A549 (cell line): ENCODE measurements around the gene HOMER1. TPM values are rescaled to one million over a fixed set of nuclear protein-coding genes. Genes with fewer than 3 reads are reported as not detected.

Source experiments
- ATAC-seq, 2 experiments: fragments of 200-7000 bp in 1 of 2; fragments of >200 bp in 1 of 2; cut with Nextera tagmentation in 1 of 2; cut with Tn5 transposase in 1 of 2; 3 replicates each; pipeline versions ENCODE4 v1.8.0 to v1.9.1; 2018 to 2020; ENCODE audit warnings: mild to moderate bottlenecking in 1 of 2, moderate library complexity in 1 of 2
- CTCF ChIA-PET: fragments of 300-600 bp; sonication (Branson Sonifier 250); formaldehyde crosslinking; extraction: SDS; loops from one replicate; lab custom pipeline; 2021; ENCODE audit warnings: antibody characterized with exemption, inconsistent platforms; lab: Yijun Ruan, JAX
- POLR2A ChIA-PET: fragments of 350-600 bp; formaldehyde crosslinking; extraction: SDS; loops from one replicate; lab custom pipeline; 2021; ENCODE audit warnings: antibody characterized with exemption, inconsistent platforms; lab: Yijun Ruan, JAX
- DNase-seq, 2 experiments: peaks; one replicate each; pipeline versions ENCODE4 v3.0.0 to v3.0.0-alpha.2; 2011 to 2016; ENCODE audit warnings: low read depth in 1 of 2, low spot score in 1 of 2
- FAIRE-seq: peaks from 2 replicates; lab custom pipeline; 2011; peaks lifted over from hg19 to GRCh38; lab: Jason Lieb, UNC
- H3K27ac ChIP-seq, 2 experiments: fragments of >200 bp; sonication (Bioruptor Twin); formaldehyde crosslinking; 3 replicates each; pipeline ENCODE4 v1.5.1; 2016 to 2017
- H3K4me1 ChIP-seq: fragments of >200 bp; sonication (Bioruptor Twin); formaldehyde crosslinking; 3 replicates; pipeline ENCODE4 v1.6.1; 2016
- H3K4me2 ChIP-seq: fragments of >200 bp; sonication (Bioruptor Twin); formaldehyde crosslinking; 3 replicates; pipeline ENCODE4 v1.6.1; 2016
- H3K4me3 ChIP-seq: fragments of >200 bp; sonication (Bioruptor Twin); formaldehyde crosslinking; 3 replicates; pipeline ENCODE4 v1.5.1; 2016
- H3K9me3 ChIP-seq: fragments of >200 bp; sonication (Bioruptor Twin); formaldehyde crosslinking; 3 replicates; pipeline ENCODE4 v1.6.1; 2016
- CBX2 ChIP-seq: fragments of 200-600 bp; sonication (generic); IDR thresholded peaks from 2 replicates; pipeline ENCODE4 v1.6.1; 2016; ENCODE audit warnings: low read depth, mild to moderate bottlenecking, borderline replicate concordance
- CBX8 ChIP-seq: fragments of 200-600 bp; sonication (generic); IDR thresholded peaks from 2 replicates; pipeline ENCODE4 v1.6.1; 2016
- CEBPB ChIP-seq, 2 experiments: fragments of >200 bp in 1 of 2; sonication (Bioruptor Twin) in 1 of 2; formaldehyde crosslinking in 1 of 2; IDR thresholded peaks; 2 replicates each; pipeline ENCODE4 v1.6.1; 2012 to 2016
- CHD4 ChIP-seq: fragments of 200-600 bp; sonication (generic); IDR thresholded peaks from 2 replicates; pipeline ENCODE4 v1.6.1; 2016; ENCODE audit warnings: antibody characterized with exemption, mild to moderate bottlenecking, borderline replicate concordance
- EHMT2 ChIP-seq: fragments of 200-600 bp; sonication (generic); IDR thresholded peaks from 2 replicates; pipeline ENCODE4 v1.6.1; 2016; ENCODE audit warnings: antibody characterized with exemption, low read depth, mild to moderate bottlenecking, moderate library complexity
- ESRRA ChIP-seq: fragments of 150-350 bp; IDR thresholded peaks from 2 replicates; pipeline ENCODE4 v1.6.1; 2014; ENCODE audit warnings: mild to moderate bottlenecking, low read length, borderline replicate concordance
- FOSL2 ChIP-seq, 2 experiments: fragments of 450-650 bp in 1 of 2; fragments of >200 bp in 1 of 2; sonication (Bioruptor Twin) in 1 of 2; formaldehyde crosslinking; IDR thresholded peaks; 2 replicates each; pipeline versions ENCODE4 v1.5.0 to v1.6.1; 2016 to 2020; ENCODE audit warnings: mild to moderate bottlenecking in 1 of 2, moderate library complexity in 1 of 2
- FOXS1 ChIP-seq: fragments of 250-450 bp; sonication (Bioruptor Pico); IDR thresholded peaks from 2 replicates; pipeline ENCODE4 v1.5.0; 2020; ENCODE audit warnings: mild to moderate bottlenecking, moderate library complexity
- GATA3 ChIP-seq: IDR thresholded peaks from 2 replicates; pipeline ENCODE4 v1.6.1; 2012; ENCODE audit warnings: borderline replicate concordance
- HOXA7 ChIP-seq: fragments of 250-450 bp; sonication (Bioruptor Pico); IDR thresholded peaks from 2 replicates; pipeline ENCODE4 v1.5.0; 2020; ENCODE audit warnings: mild to moderate bottlenecking, moderate library complexity
- HOXB13 ChIP-seq: fragments of 250-450 bp; sonication (Bioruptor Pico); IDR thresholded peaks from 2 replicates; pipeline ENCODE4 v1.5.0; 2020; ENCODE audit warnings: low read depth, mild to moderate bottlenecking, moderate library complexity
- JUN ChIP-seq, 2 experiments: fragments of >200 bp; sonication (Bioruptor Twin); formaldehyde crosslinking; IDR thresholded peaks; 2 replicates in 1 of 2; 3 replicates in 1 of 2; pipeline ENCODE4 v1.6.1; 2016 to 2017
- MAZ ChIP-seq: fragments of 150-350 bp; IDR thresholded peaks from 2 replicates; pipeline ENCODE4 v1.6.1; 2014; ENCODE audit warnings: antibody characterized with exemption, low read depth, low read length, borderline replicate concordance
- MYC ChIP-seq: IDR thresholded peaks from 2 replicates; pipeline ENCODE4 v1.6.1; 2012; ENCODE audit warnings: mild to moderate bottlenecking, inconsistent platforms, low read length, improper control_type of control experiment, borderline replicate concordance
- NR3C1 ChIP-seq: fragments of >200 bp; sonication (Bioruptor Twin); formaldehyde crosslinking; IDR thresholded peaks from 3 replicates; pipeline ENCODE4 v1.6.1; 2017
- PHF8 ChIP-seq: fragments of 200-600 bp; sonication (generic); IDR thresholded peaks from 2 replicates; pipeline ENCODE4 v1.6.1; 2016; ENCODE audit warnings: low read depth, mild to moderate bottlenecking, antibody characterized with exemption, moderate library complexity, borderline replicate concordance
- RAD21 ChIP-seq, 2 experiments: fragments of >200 bp in 1 of 2; sonication (Bioruptor Twin) in 1 of 2; formaldehyde crosslinking in 1 of 2; IDR thresholded peaks in 1 of 2; conservative IDR thresholded peaks in 1 of 2; 2 replicates in 1 of 2; 3 replicates in 1 of 2; pipeline ENCODE4 v1.6.1; 2012 to 2018; ENCODE audit warnings: inconsistent platforms in 1 of 2
- RARB ChIP-seq: fragments of 250-450 bp; sonication (Bioruptor Pico); IDR thresholded peaks from 2 replicates; pipeline ENCODE4 v1.8.0; 2021; ENCODE audit warnings: mild to moderate bottlenecking, moderate library complexity
- RNF2 ChIP-seq: fragments of 200-600 bp; sonication (generic); IDR thresholded peaks from 2 replicates; pipeline ENCODE4 v1.6.1; 2016; ENCODE audit warnings: low read depth, mild to moderate bottlenecking, antibody characterized with exemption, moderate library complexity, borderline replicate concordance
- SMC3 ChIP-seq: fragments of >200 bp; sonication (Bioruptor Twin); formaldehyde crosslinking; IDR thresholded peaks from 3 replicates; pipeline ENCODE4 v1.6.1; 2018; ENCODE audit warnings: inconsistent platforms
- WGBS: methylation state at CpG from one replicate; pipeline ENCODE4 v1.1.6; 2017; ENCODE audit errors: missing lambda C conversion rate; 5-methylcytosine and 5-hydroxymethylcytosine counted together
- polyA plus RNA-seq, 4 experiments: library from polyadenylated mRNA; depleted of rRNA in 3 of 4; stranded (reverse); fragments of >200 nt; fragmentation: RNase III in 1 of 4; extraction: RNeasy Plus Mini Kit Qiagen cat#74134 plus additional on column Dnase treatment in 1 of 4; gene quantifications; 2 replicates in 3 of 4; 3 replicates in 1 of 4; pipeline ENCODE4 v1.2.3, GENCODE V29; 2011 to 2017
- TF ChIP-seq, protein P1 (sequence below): fragments of >200 bp; sonication (Bioruptor Twin); formaldehyde crosslinking; IDR thresholded peaks from 3 replicates; pipeline ENCODE4 v1.6.1; 2016
- TF ChIP-seq, protein P2 (sequence below): fragments of 250-450 bp; sonication (Bioruptor Pico); IDR thresholded peaks from 2 replicates; pipeline ENCODE4 v1.5.0; 2021; ENCODE audit warnings: mild to moderate bottlenecking, moderate library complexity, borderline replicate concordance
- TF ChIP-seq, protein P3 (sequence below): fragments of 250-450 bp; sonication (Bioruptor Pico); IDR thresholded peaks from 2 replicates; pipeline ENCODE4 v1.5.0; 2020; ENCODE audit warnings: low read depth, mild to moderate bottlenecking, moderate library complexity
- TF ChIP-seq, protein P4 (sequence below): fragments of >200 bp; sonication (Bioruptor Twin); formaldehyde crosslinking; IDR thresholded peaks from 2 replicates; pipeline ENCODE4 v1.6.1; 2016

The HOMER1 gene
- polyA plus RNA-seq, 2 of the 4 experiments (the other 2 are of a cell fraction) = 6.0 to 9.3 TPM

DNA sequence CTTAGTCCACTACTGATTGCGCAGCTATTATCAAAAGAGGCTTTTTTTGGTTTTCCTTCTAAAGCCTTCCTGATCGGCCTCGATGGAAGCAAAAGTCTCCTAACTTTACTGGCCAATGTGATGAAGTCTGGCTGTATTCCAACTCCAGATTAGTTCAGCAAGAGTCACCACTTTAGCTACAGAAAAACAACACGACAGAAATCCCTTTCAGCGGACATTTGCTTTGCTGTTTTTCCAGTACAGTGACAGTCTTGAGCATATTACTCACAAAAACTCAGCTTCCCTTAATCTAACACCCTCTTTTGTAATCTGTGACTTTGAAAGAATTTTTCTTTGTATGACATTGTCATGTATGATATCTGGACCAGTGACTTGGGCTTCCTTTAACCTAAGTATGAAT lies 95.7 kb downstream of the HOMER1 start:
- ChIA-PET CTCF (interaction anchor here (0.8 kb wide), 1 partner anchor 285 kb away, joined by 3 read pairs; no protein-coding TSS in a partner anchor), POLR2A (no interaction called here)
- no peak for DNase-seq
- no peak overlapping the region for H3K27ac ChIP-seq
- H3K9me3 ChIP-seq = no peaks in the 10 kb centered on the region
- H3K4me1 ChIP-seq = no peaks in the 10 kb centered on the region
- no peak for FAIRE-seq
- no peak overlapping the region for H3K4me3 ChIP-seq
- TF ChIP-seq CBX2 (no peak), RAD21 (conservative IDR thresholded peaks at IDR 0.05 in 1 of 2, IDR thresholded peaks at IDR 0.05 in 1 of 2) (no peak), MYC (no peak), JUN (IDR thresholded peaks at IDR 0.05) (no peak), FOSL2 (IDR thresholded peaks at IDR 0.05) (no peak), FOSL2 (CRISPR knock-in tag; IDR thresholded peaks at IDR 0.05) (no peak), HOXB13 (CRISPR knock-in tag) (no peak), HOXA7 (CRISPR knock-in tag) (no peak), RARB (CRISPR knock-in tag) (no peak), GATA3 (no peak), EHMT2 (no peak)
- TF ChIP-seq, protein P1, sequence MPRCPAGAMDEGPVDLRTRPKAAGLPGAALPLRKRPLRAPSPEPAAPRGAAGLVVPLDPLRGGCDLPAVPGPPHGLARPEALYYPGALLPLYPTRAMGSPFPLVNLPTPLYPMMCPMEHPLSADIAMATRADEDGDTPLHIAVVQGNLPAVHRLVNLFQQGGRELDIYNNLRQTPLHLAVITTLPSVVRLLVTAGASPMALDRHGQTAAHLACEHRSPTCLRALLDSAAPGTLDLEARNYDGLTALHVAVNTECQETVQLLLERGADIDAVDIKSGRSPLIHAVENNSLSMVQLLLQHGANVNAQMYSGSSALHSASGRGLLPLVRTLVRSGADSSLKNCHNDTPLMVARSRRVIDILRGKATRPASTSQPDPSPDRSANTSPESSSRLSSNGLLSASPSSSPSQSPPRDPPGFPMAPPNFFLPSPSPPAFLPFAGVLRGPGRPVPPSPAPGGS = no peak
- TF ChIP-seq, protein P2, sequence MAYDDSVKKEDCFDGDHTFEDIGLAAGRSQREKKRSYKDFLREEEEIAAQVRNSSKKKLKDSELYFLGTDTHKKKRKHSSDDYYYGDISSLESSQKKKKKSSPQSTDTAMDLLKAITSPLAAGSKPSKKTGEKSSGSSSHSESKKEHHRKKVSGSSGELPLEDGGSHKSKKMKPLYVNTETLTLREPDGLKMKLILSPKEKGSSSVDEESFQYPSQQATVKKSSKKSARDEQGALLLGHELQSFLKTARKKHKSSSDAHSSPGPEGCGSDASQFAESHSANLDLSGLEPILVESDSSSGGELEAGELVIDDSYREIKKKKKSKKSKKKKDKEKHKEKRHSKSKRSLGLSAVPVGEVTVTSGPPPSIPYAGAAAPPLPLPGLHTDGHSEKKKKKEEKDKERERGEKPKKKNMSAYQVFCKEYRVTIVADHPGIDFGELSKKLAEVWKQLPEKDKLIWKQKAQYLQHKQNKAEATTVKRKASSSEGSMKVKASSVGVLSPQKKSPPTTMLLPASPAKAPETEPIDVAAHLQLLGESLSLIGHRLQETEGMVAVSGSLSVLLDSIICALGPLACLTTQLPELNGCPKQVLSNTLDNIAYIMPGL (CRISPR knock-in tag) = no peak
- TF ChIP-seq, protein P3, sequence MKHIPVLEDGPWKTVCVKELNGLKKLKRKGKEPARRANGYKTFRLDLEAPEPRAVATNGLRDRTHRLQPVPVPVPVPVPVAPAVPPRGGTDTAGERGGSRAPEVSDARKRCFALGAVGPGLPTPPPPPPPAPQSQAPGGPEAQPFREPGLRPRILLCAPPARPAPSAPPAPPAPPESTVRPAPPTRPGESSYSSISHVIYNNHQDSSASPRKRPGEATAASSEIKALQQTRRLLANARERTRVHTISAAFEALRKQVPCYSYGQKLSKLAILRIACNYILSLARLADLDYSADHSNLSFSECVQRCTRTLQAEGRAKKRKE = no peak
- TF ChIP-seq, protein P4, sequence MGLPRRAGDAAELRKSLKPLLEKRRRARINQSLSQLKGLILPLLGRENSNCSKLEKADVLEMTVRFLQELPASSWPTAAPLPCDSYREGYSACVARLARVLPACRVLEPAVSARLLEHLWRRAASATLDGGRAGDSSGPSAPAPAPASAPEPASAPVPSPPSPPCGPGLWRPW = no peak
- TF ChIP-seq, all 56 proteins: peak for 0
- H3K4me2 ChIP-seq = no peak overlapping the region
- 84% methylated on average over 5 of the region's 5 CpGs for WGBS
- ATAC-seq = no peak

DNA sequence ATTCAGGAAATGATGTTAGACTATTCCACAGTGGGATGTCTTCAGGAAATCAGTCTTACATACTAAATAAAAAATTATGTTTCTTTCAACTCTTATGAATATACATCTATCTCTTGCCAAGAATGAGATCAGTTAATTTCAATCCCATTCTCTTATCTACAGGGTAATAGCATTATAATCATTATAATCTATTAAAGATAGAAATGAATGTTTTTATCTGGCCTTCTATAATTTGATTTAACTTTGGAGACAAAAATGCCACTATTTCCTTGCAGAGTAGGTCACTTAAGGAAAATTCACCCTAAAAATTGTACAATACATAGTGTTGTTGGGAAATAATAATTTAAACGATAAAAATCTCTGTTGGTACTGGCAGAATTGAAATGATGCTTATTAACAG lies 96.4 kb downstream of the HOMER1 start:
- POLR2A ChIA-PET = no interaction called here
- TF ChIP-seq RARB (CRISPR knock-in tag) (no peak), NR3C1 (no peak), GATA3 (no peak), PHF8 (no peak), MAZ (no peak), RNF2 (no peak), CHD4 (no peak), CBX8 (no peak), EHMT2 (no peak), CEBPB (IDR thresholded peaks at IDR 0.05) (no peak), ESRRA (no peak), SMC3 (no peak), FOXS1 (CRISPR knock-in tag) (no peak)
- TF ChIP-seq, protein P3 = no peak
- TF ChIP-seq, protein P2 (CRISPR knock-in tag) = no peak
- CTCF ChIA-PET = interaction anchor here (0.8 to 0.9 kb wide), 2 partner anchors 71 to 284 kb away, joined by 3 read pairs; no protein-coding TSS in a partner anchor
- WGBS = 71% methylated on average over 1 of the region's 1 CpG
- FAIRE-seq (no peak), ATAC-seq (no peak), DNase-seq (no peak)
- Histone ChIP-seq H3K4me2 (no peak overlapping the region), H3K9me3 (no peaks in the 10 kb centered on the region), H3K4me1 (no peaks in the 10 kb centered on the region), H3K4me3 (no peak overlapping the region), H3K27ac (no peak overlapping the region)
